HG03565 (cell line): ENCODE results near the gene MED12L.
"Not testable (repeated sequence)": the region's sequence is repeated elsewhere in the genome, so short reads cannot be mapped to it uniquely, and the experiment has no call there.

Experiments used
- ATAC-seq: cut with Tn5 transposase; IDR thresholded peaks from one replicate; pipeline ENCODE4 v1.9.1; 2021; ENCODE audit warnings: mild to moderate bottlenecking, moderate library complexity; ENCODE audit not compliant: unreplicated experiment

Gene MED12L, protein sequence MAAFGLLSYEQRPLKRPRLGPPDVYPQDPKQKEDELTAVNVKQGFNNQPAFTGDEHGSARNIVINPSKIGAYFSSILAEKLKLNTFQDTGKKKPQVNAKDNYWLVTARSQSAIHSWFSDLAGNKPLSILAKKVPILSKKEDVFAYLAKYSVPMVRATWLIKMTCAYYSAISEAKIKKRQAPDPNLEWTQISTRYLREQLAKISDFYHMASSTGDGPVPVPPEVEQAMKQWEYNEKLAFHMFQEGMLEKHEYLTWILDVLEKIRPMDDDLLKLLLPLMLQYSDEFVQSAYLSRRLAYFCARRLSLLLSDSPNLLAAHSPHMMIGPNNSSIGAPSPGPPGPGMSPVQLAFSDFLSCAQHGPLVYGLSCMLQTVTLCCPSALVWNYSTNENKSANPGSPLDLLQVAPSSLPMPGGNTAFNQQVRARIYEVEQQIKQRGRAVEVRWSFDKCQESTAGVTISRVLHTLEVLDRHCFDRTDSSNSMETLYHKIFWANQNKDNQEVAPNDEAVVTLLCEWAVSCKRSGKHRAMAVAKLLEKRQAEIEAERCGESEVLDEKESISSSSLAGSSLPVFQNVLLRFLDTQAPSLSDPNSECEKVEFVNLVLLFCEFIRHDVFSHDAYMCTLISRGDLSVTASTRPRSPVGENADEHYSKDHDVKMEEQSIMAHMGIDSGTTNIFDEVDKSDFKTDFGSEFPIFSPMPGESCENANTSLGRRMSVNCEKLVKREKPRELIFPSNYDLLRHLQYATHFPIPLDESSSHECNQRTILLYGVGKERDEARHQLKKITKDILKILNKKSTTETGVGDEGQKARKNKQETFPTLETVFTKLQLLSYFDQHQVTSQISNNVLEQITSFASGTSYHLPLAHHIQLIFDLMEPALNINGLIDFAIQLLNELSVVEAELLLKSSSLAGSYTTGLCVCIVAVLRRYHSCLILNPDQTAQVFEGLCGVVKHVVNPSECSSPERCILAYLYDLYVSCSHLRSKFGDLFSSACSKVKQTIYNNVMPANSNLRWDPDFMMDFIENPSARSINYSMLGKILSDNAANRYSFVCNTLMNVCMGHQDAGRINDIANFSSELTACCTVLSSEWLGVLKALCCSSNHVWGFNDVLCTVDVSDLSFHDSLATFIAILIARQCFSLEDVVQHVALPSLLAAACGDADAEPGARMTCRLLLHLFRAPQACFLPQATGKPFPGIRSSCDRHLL (N-terminal part only)

DNA sequence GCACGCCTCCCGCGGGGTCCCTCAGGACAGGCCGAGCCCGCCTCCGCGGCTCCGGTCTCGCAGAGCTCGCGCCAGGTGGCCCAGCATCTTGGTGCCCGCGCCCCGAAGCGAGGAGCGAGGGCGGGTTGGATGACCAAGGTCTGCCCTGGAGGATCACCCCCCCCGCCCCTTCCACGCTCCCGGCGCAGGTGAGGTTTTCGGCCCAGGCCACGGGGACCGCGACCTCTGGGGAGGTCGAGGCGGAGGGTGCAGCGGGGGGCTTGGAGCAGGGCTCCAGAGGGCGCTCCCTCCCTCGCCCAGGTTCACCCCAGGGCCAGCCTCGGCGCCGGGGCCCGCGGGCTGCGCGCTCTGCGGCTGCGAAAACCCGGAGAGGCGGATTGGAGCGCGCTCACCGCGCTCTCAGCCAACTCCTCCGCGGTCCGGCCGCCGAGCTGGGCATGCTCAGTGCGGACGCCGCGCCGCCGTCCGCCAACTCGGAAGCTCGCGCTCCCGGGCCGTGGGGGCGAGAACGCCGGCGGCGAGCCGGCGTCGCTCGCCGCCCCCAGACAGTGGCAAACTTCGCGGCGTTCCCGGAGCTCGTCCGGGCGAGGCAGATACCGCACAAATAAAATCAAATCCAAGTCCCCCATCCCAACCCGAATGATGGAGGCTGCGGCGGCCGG lies at the start of gene MED12L:
MED12L (plus strand) TSS at position 438 of the 662 bp plus-strand sequence. CDS start 1,263 bp downstream, outside the sequence.
- ATAC-seq: peak; percentile 62

DNA sequence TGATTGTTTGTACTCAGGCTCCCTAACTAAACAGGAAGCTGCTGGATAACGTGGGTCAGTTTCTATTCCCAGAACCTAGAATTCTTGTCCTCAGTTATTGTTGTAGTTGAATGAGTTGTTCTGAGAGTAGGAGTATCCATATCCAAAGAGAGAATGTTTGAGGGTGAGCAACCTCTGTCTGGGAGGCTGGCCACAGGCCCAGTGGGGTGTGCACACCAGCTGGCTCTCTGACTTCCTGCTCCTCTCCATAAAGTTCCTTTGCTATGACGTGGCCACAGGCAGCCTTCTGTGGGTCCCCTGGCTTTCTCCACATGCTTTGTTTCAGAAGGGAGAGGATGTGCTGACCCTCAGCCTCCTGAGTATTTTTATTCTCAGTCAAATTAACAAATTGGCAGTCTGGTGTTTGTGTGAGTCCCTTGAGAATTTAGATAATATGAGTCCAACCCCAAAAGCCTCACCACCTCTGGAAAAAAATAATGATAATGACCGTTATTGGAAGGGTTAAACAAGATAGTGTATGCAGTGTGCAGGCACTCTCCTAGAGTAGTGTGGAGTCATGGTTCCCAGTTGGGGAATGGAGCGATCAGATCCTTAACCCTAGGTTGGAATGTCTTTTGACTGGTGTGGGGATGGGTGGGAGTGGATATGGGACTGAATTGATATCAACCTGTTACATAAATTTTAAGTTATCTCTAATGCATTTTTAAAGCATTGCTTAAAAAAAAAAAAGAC lies 47.6 kb upstream of the MED12L start:
- no peak for ATAC-seq

DNA sequence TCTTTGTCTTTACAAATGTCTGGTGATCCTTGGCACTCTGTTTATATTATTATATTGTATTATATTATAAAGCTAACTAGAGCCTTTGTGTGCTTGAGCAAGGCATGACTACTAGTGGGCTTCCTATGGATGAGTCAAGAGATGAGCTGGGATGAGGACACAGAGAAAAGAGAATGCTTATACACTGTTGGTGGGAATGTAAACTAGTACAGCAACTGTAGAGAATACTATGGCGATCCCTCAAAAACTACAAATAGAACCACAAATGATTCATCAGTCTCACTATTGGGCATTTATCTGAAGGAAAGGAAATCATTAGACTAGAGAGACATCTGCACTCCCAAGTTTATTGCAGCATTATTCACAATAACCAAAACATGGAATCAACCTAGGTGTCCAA lies 40.8 kb upstream of the MED12L start:
- no peak for ATAC-seq

DNA sequence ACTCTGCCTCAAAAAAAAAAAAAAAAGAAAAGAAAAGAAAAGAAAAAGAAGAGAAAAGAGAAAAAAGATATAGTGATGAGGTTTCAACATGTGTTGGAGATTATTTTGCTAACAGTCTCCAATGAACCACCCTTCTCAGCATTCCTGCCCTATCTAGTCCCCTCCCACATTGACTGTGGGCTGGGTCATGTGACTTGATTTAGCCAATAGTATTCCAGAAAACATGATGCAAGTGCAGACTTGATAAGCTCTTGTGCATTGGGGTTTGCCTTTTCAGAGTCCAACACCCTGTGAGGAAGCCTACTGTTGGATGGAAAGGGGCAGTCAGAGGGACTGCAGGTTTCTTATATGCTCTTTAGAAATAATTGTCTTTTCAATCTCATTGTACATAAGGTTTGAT lies 37.8 kb upstream of the MED12L start:
- ATAC-seq: no peak

DNA sequence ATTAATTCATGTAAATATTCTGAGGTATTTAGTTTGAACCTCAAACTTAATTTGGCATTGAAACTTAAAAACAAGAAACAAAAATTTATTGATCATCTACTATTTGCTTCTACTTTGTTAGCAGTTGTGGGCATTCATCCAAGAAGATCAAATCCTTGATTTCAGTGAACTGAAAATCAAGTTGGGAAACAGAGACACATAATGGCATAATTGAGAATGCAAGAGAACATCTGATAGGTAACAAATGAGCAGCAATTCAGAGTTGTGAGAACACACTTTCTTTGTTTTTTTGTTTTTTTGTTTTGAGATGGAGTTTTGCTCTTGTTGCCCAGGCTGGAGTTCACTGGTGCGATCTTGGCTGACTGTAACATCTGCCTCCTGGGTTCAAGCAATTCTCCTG lies 33.9 kb upstream of the MED12L start:
- ATAC-seq: no peak

DNA sequence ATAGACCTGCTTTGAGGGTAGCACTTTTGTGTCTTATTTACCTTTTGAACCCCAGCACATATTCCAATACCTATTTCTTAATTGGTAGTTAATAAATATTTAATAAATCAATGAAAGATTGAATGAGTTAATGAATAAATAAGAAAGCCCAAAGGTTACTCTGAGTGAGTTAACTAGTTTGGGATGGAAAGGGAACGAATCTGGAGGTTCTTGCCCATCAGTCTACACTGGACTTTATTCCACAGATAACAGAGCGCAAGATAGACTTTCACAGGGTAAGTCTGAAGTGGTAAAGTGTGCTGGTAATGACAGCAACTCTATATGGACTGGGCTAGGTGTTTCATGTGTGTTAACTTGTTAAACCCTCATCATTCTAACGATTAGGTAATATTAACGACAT lies 33.1 kb upstream of the MED12L start:
- ATAC-seq: no peak

DNA sequence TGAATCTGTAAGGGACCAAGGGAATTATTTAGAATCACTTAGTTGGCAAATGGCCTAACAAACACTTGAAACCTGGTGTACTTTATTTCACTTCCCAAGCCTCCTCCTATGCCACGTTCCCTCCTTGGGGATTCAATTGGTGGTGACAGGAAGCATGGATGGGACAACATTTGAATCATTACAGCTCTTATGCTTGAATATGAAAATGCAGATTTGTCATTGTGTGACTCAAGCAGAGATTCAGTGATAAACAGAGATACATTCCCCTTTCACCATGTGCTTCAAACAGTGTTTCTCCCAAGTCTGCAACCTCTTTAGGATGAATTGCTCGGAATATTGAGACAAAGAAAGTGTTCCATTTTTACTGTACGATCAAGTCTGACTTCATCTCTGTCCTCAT lies 32.7 kb upstream of the MED12L start:
- ATAC-seq: no peak

DNA sequence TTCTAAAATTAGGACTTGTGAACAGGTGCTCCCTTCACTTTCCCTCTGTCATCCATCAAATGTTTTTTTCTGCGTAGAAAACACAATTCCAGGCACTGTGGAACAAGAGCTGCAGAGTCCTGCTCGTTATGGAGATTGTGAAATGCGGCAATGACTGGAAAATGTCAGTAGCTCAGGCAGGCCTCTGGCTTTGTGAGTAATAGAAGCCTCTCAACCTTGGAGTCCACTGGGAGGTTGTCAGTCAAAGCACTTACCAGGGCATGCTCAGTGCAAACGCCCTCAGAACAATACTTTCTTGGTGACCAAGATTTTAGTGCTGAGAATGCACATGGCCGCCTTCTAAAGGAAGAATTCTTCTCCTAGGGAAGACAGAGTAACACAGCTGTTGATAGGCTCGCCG lies 26.7 kb upstream of the MED12L start:
- no peak for ATAC-seq

DNA sequence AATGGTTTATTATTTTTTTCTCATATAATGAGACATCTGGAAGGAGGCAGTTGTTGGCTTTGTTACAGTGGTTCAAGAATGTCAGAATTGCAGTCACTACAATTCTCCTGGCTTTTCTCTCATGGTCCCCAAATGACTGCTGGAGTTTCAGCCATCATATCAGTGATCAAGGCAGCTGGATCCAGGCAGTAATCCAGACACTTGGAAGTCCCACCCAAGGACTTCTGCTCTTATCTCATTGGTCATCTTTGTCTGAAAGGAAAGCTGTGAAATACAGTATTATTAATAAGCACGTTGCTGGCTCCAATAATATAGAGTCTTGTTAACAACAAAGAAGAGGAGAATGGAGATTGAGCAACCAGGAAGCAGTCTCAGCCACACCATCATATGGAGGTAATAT lies 22.9 kb upstream of the MED12L start:
- ATAC-seq: no peak

DNA sequence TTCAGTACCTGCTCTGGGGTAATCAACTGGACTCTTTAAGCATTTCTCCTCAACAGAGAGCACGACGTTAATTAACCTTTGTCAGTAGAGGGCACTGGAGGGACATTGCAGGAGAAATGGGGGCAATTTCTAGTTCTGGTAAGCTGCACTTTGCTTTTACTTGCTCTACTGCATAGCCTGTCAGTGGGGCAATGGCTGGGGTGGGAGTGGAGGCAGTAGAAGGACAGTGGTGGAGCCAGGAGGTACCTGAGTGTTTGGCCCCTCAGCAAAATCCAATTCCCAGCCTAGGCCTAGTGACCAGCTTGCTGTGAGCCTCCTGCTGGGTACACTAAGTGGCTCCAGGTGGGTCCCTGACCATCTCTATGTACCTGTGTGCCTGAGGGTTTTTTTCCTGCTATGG lies 18.3 kb upstream of the MED12L start:
- ATAC-seq: no peak

DNA sequence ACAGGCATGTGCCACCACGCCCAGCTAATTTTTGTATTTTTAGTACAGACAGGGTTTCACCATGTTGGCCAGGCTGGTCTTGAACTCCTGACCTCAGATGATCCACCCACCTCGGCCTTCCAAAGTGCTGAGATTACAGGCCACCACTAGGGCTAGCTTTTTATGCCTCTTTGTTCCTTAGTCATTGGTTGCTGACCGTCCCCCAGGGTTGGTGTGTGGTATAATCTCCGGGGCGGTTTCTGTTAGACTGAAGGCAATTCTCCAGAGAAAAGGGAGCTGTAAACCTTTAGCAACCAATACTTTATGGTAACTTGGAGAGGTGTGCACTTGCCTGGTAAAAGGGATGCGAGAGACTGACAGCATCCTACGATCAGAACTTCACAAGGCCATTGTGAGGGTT lies 12.6 kb upstream of the MED12L start:
- ATAC-seq: not testable (repeated sequence)

DNA sequence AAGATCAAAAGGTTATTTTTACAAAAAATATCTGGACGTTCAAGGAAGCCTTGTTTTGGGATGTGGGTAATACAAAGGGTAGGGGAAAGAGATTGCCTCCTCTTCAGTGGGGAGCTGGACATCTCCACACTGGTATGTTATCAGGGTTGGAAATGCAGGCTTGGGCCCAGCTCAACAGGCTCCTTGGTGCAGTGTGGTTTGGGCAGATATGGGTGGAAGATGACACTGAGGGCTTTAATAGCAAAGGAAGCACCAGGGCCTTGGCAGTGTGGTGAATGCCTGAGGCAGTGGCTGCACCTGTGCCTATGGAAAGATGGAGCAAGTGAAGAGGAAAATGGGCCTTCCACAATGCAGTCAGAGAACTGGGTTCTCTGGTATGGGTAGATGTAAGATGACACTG lies 11.2 kb upstream of the MED12L start:
- ATAC-seq: no peak

DNA sequence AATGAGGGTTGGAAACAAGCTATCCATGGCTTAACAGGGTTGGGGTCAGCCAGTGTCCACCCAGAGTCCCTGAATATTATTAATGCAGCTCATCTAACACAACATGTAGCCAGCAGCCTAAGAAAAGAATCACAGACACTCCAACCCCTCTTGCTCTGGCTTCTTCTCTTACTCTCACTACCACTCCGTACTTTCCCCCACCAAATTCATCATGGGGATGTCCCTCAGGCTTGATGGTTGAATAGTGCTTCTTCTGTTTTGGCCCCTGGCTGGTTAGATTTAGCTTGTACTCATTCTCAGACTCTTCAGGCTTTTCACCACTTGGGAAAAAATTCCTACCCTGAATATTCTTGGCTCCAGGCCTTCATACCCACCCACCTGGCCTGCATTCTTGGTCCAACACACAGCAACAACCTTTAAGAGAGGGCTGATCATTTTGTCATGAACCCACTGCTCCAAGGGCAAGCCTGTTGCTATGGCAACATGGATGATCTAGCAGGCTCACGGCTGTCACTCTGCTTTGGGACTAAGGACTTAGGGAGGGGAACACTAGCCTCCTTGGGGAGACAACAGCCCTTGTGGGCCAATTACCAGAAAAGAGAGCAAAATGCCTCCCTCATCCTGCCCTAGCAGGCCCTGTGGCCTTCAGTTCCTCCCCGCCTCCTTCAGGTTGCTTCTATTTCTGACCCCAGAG lies 9.4 kb upstream of the MED12L start:
- no peak for ATAC-seq

DNA sequence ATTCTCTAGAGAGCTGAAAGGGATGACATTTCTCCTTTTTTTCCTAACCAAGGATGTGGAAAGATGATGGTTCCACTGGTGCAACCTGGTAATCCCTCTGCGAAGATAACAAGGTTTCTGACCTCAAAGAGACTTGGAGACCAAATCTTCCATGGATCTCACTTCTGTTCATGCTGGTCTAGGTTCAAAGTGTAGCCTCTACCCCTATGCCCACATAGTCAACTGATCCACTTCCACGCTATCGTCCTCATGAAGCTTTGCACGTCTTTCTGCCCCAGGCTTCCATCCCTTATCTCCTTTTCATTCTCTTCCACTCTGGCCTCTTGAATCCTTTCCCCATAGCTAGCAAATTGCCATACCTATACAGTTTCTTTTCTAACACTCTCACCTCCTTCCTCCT lies 8.8 kb upstream of the MED12L start:
- ATAC-seq: no peak

DNA sequence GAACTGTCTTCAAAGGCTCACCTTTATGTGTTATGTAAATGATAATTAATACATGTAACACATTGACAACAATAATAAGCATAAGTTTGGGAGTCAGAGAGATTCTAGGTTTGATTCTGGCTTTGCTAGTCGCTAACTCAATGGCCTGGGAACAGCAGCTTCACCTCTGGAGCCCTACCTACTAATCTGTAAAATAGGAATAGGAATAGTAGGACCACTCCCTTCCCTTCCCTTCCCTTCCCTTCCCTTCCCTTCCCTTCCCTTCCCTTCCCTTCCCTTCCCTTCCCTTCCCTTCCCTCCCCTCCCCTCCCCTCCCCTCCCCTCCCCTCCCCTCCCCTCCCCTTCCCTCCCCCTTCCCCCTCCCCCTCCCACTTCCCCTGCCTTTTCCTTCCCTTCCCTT lies 4.4 kb upstream of the MED12L start:
- ATAC-seq: not testable (repeated sequence)

DNA sequence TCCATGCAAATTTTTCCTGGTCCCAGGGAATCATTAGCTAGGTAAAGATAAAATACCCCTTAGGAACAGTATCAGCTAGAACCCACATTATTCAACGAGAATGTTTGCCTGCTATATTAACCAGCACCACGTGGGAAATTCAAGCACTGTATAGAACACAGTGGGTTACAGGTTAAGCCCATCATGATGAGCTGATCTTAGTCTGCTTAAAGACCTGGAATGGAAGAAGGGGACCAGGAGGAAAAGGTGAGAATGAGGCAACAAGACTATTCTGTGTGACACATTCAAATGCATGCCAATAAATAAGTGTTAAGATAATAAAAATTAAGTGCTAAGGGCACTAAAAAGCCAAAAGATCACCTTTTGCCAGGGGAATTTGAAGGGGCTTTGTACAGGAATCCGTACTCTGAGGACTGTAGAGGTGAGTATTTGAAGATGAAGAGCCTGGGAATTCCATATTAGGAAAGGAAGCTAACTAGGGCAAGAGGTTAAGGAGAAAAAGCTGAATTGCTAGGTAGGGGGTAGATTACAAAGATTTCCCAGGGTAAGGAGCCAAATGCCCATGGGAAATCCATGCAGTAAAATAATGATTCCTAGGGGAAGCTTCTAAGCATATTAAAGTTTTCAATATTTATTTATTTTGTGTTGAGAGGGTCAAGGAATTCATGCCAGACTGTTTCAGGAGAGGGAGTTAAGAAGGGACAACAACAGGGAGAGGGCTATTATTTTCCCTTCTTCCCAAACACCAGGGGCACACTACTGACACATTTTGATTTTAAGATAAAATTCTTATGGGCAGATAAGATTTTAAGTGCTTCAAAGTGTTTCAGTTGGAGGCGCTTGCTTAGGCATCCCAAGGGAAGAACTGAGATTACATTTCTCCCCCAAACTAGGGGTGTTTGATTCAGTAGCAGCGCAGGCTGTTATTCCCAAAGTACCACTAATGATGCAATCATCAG lies 2.3 kb upstream of the MED12L start:
- ATAC-seq: no peak

DNA sequence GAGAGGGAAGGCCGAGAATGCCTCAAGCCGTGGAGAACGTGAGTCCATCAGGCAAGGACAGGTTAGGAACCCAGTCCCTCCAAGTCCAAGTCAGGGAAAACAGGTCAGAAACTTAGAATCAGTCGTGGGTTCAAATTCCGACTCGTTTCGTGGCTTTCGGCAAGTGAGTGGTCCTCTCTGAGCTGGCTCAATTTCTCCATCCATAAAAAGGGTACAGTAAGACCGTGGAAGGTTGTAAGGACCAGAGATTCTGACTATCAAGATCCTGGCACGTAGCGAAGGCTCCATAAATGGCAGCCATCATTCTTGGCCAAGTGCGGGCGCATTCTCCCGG lies 604 bp upstream of the MED12L start:
- no peak for ATAC-seq

DNA sequence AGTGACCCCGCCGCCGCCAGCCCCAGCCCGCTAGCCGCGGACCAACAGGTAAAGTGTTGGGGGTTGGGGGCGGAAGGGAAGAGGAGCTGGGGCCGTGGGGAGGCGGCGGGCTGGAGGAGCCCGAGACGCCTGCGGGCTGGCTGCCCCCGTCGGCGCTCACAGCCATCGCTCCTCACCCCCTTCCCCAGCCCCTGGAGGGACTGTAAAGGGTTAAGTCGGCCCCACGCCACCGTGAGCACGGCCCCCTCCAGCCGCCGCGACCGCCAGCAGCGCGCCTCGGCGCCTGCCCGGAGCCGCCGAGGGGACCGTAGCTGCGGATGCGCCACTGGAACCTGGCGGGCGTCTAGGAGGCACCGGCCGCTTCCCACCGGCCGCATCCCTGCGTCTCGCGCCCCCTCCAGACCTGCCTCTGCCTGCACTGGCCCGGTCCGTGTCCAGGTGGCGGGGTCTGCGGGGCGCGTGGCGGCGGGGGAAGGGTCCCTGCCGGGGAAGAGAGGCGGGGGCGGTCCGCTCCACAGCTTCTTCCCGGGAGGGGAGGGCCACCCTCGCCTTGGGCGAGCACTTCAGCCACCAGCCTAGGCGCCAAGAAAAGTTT lies 522 bp downstream of the MED12L start:
- ATAC-seq: peak; percentile 2
